HCEC 1CT (cell line): Measurements from ENCODE around the gene SLC26A8.
A peak's percentile ranks its signal among the peaks of the same experiment; 100 is the strongest.
"Not testable (repeated sequence)": the region's sequence is repeated elsewhere in the genome, so short reads cannot be mapped to it uniquely, and the experiment has no call there.

ENCODE experiments used
- DNase-seq: peaks from one replicate; pipeline ENCODE4 v3.0.0-alpha.2; 2017

The SLC26A8 gene

GRCh38 chr6:35909571-35909970 lies 114.9 kb downstream of the SLC26A8 start:
- not testable (repeated sequence) for DNase-seq

- DNase-seq, result not testable (repeated sequence)
Measured at GRCh38 chr6:35908753-35909401, 115.6 kb downstream of the SLC26A8 start.

- no peak for DNase-seq
Measured at GRCh38 chr6:35907750-35908149, 116.7 kb downstream of the SLC26A8 start.

GRCh38 chr6:35906499-35906846 lies 118.0 kb downstream of the SLC26A8 start:
- peak; percentile 54 for DNase-seq

GRCh38 chr6:35905841-35906498 lies 118.5 kb downstream of the SLC26A8 start:
- no peak for DNase-seq

- no peak for DNase-seq
Measured at GRCh38 chr6:35905141-35905785, 119.2 kb downstream of the SLC26A8 start.

GRCh38 chr6:35903679-35904078 lies 120.8 kb downstream of the SLC26A8 start:
- no peak for DNase-seq

- DNase-seq, result no peak
Measured at GRCh38 chr6:35900448-35900847, 124.0 kb downstream of the SLC26A8 start.

- no peak for DNase-seq
Measured at GRCh38 chr6:35898003-35898402, 126.4 kb downstream of the SLC26A8 start.

- DNase-seq, result no peak
Measured at GRCh38 chr6:35897486-35897885, 127.0 kb downstream of the SLC26A8 start.

GRCh38 chr6:35897036-35897435 lies 127.4 kb downstream of the SLC26A8 start:
- no peak for DNase-seq

GRCh38 chr6:35896228-35896627 lies 128.2 kb downstream of the SLC26A8 start:
- no peak for DNase-seq

GRCh38 chr6:35895560-35895959 lies 128.9 kb downstream of the SLC26A8 start:
- no peak for DNase-seq

- no peak for DNase-seq
Measured at GRCh38 chr6:35894776-35895175, 129.7 kb downstream of the SLC26A8 start.
